HepG2 (cell line): Measurements from ENCODE around the gene MXRA7. TPM values are rescaled to one million over a fixed set of nuclear protein-coding genes. Genes with fewer than 3 reads are reported as not detected.

Experiments
- ARHGAP35 ChIP-seq: sonication (generic); formaldehyde crosslinking; IDR thresholded peaks from 2 replicates; pipeline ENCODE4 v1.9.0; 2022; ENCODE audit warnings: mild to moderate bottlenecking, inconsistent platforms, moderate library complexity, missing genetic modification reagents, borderline replicate concordance
- BCL6 ChIP-seq: IDR thresholded peaks from 2 replicates; pipeline ENCODE4 v1.6.1; 2016; ENCODE audit warnings: missing genetic modification reagents, missing compliant biosample characterization
- CTCF ChIP-seq: sonication (generic); formaldehyde crosslinking; IDR thresholded peaks from 2 replicates; pipeline ENCODE4 v1.5.0; 2020; ENCODE audit warnings: mild to moderate bottlenecking, missing genetic modification reagents, moderate library complexity
- GABPB1 ChIP-seq: IDR thresholded peaks from 2 replicates; pipeline ENCODE4 v1.6.1; 2016; ENCODE audit warnings: mild to moderate bottlenecking, missing genetic modification reagents, moderate library complexity, missing compliant biosample characterization
- GATAD2A ChIP-seq: IDR thresholded peaks from 2 replicates; pipeline ENCODE4 v1.6.1; 2016
- HIVEP1 ChIP-seq: sonication (generic); formaldehyde crosslinking; IDR thresholded peaks from 2 replicates; pipeline ENCODE4 v1.4.0; 2020; ENCODE audit warnings: mild to moderate bottlenecking, missing genetic modification reagents
- HNF1B ChIP-seq: sonication (generic); formaldehyde crosslinking; IDR thresholded peaks from 2 replicates; pipeline ENCODE4 v1.5.1; 2020; ENCODE audit warnings: mild to moderate bottlenecking, moderate library complexity, missing genetic modification reagents
- IRF2 ChIP-seq: IDR thresholded peaks from 2 replicates; pipeline ENCODE4 v1.6.1; 2018; ENCODE audit warnings: missing genetic modification reagents, missing compliant biosample characterization
- KLF11 ChIP-seq: IDR thresholded peaks from 2 replicates; pipeline ENCODE4 v1.6.1; 2016; ENCODE audit warnings: missing compliant biosample characterization
- MIER2 ChIP-seq: IDR thresholded peaks from 2 replicates; pipeline ENCODE4 v1.6.1; 2016; ENCODE audit warnings: missing biosample characterization, missing genetic modification reagents
- MIXL1 ChIP-seq: IDR thresholded peaks from 2 replicates; pipeline ENCODE4 v1.6.1; 2016
- MYNN ChIP-seq: sonication (generic); formaldehyde crosslinking; IDR thresholded peaks from 2 replicates; pipeline ENCODE4 v1.4.0; 2020; ENCODE audit warnings: mild to moderate bottlenecking, low read depth, missing genetic modification reagents
- NFKB2 ChIP-seq: sonication (generic); formaldehyde crosslinking; IDR thresholded peaks from 2 replicates; pipeline ENCODE4 v1.4.0; 2020; ENCODE audit warnings: missing genetic modification reagents, borderline replicate concordance
- RAD21 ChIP-seq: fragments of 450-650 bp; formaldehyde crosslinking; IDR thresholded peaks from 2 replicates; pipeline ENCODE4 v1.5.0; 2020; ENCODE audit warnings: mild to moderate bottlenecking
- RORA ChIP-seq: sonication (generic); formaldehyde crosslinking; IDR thresholded peaks from 2 replicates; pipeline ENCODE4 v1.5.0; 2020; ENCODE audit warnings: mild to moderate bottlenecking, missing genetic modification reagents, moderate library complexity
- TEAD3 ChIP-seq: optimal IDR thresholded peaks from 2 replicates; pipeline ENCODE3; 2016; ENCODE audit warnings: borderline replicate concordance
- TFAP4 ChIP-seq: sonication (generic); IDR thresholded peaks from 2 replicates; pipeline ENCODE4 v1.6.1; 2016; ENCODE audit warnings: low read depth, borderline replicate concordance
- TGIF2 ChIP-seq: IDR thresholded peaks from 2 replicates; pipeline ENCODE4 v1.6.1; 2016; ENCODE audit warnings: control low read depth, missing compliant biosample characterization
- XRCC5 ChIP-seq: fragments of 200-400 bp; formaldehyde crosslinking; optimal IDR thresholded peaks from 2 replicates; pipeline ENCODE3; 2017; ENCODE audit warnings: mild to moderate bottlenecking, low read length
- ZNF382 ChIP-seq: sonication (generic); formaldehyde crosslinking; IDR thresholded peaks from 2 replicates; pipeline ENCODE4 v1.5.0; 2020; ENCODE audit warnings: missing genetic modification reagents, mild to moderate bottlenecking, borderline replicate concordance
- ZNF451 ChIP-seq: sonication (generic); formaldehyde crosslinking; IDR thresholded peaks from 2 replicates; pipeline ENCODE4 v1.5.0; 2020; ENCODE audit warnings: mild to moderate bottlenecking, missing genetic modification reagents
- ZNF615 ChIP-seq: sonication (generic); formaldehyde crosslinking; IDR thresholded peaks from 2 replicates; pipeline ENCODE4 v1.5.0; 2020; ENCODE audit warnings: mild to moderate bottlenecking, missing genetic modification reagents, borderline replicate concordance
- ZNF639 ChIP-seq: conservative IDR thresholded peaks from 2 replicates; pipeline ENCODE4 v1.6.1; 2018; ENCODE audit warnings: missing genetic modification reagents
- ZNF770 ChIP-seq: sonication (generic); formaldehyde crosslinking; IDR thresholded peaks from 2 replicates; pipeline ENCODE4 v1.5.0; 2020; ENCODE audit warnings: mild to moderate bottlenecking, missing genetic modification reagents
- polyA plus RNA-seq, 8 experiments: library from polyadenylated mRNA; depleted of rRNA in 3 of 8; stranded (reverse) in 7 of 8; unstranded in 1 of 8; fragments of >200 nt; fragmentation: Illumina TruSeq in 4 of 8; extraction: Trizol in 4 of 8; gene quantifications; 2 replicates each; pipeline versions ENCODE4 v1.2.1 to v1.2.3, GENCODE V29; 2011 to 2016; ENCODE audit warnings: low read depth in 4 of 8, missing spikeins in 1 of 8, mixed read lengths in 1 of 8; ENCODE audit not compliant: insufficient read depth in 1 of 8
- total RNA-seq, 5 experiments: library from RNA; depleted of rRNA; stranded (reverse); fragments of >200 nt; fragmentation: Illumina TruSeq; extraction: Trizol; gene quantifications; 2 replicates each; pipeline ENCODE4 v1.2.3, GENCODE V29; 2016; ENCODE audit warnings: low read depth in 1 of 5

The MXRA7 gene
- total and polyA plus RNA-seq, 2 of the 13 experiments (the other 11 are each of a cell fraction or from before 2014, with no cell fraction given) = 44.8 to 112 TPM

- peak; percentile 64 for TF ChIP-seq XRCC5
- peak; percentile 46; the same call in 1 of the 2 replicates for TF ChIP-seq ZNF639
- TF ChIP-seq GATAD2A (CRISPR knock-in tag) = peak; percentile 47; the same call in 1 of the 2 replicates
- TF ChIP-seq RORA (CRISPR knock-in tag) = no peak
- TF ChIP-seq BCL6 (CRISPR knock-in tag) = no peak
- no peak for TF ChIP-seq NFKB2 (CRISPR knock-in tag)
- no peak for TF ChIP-seq MYNN (CRISPR knock-in tag)
- TF ChIP-seq KLF11 (CRISPR knock-in tag) = 0 out of 2 replicates have a peak, but pooled peaks have one; percentile 54
- no peak for TF ChIP-seq IRF2
- no peak for TF ChIP-seq HIVEP1
- TF ChIP-seq ZNF615 (CRISPR knock-in tag) = no peak
- 0 out of 2 replicates have a peak, but pooled peaks have one; percentile 23 for TF ChIP-seq HNF1B (CRISPR knock-in tag)
- no peak for TF ChIP-seq MIER2 (CRISPR knock-in tag)
- TF ChIP-seq RAD21 (CRISPR knock-in tag) = peak; percentile 59; the same call in 1 of the 2 replicates
- TF ChIP-seq ZNF451 (CRISPR knock-in tag) = no peak
- TF ChIP-seq ARHGAP35 (CRISPR knock-in tag) = no peak
- peak; percentile 84 for TF ChIP-seq CTCF
- peak; percentile 17; the same call in 1 of the 2 replicates for TF ChIP-seq TFAP4
- no peak for TF ChIP-seq ZNF770 (CRISPR knock-in tag)
- TF ChIP-seq GABPB1 (CRISPR knock-in tag) = 0 out of 2 replicates have a peak, but pooled peaks have one; percentile 26
- no peak for TF ChIP-seq TEAD3 (CRISPR knock-in tag)
- 0 out of 2 replicates have a peak, but pooled peaks have one; percentile 10 for TF ChIP-seq MIXL1
- TF ChIP-seq TGIF2 (CRISPR knock-in tag) = no peak
- no peak for TF ChIP-seq ZNF382 (CRISPR knock-in tag)
Observed at GRCh38 chr17:76714822-76715495, 4.2 kb upstream of the MXRA7 start (continued).
